Lung (tissue), 12 donors: ENCODE results near the gene CAPZB. TPM values are rescaled to one million over a fixed set of nuclear protein-coding genes. Genes with fewer than 3 reads are reported as not detected.

Experiments used
- ATAC-seq: fragments of 200-7000 bp; cut with Tn5 transposase; one replicate; pipeline ENCODE4 v1.9.1; 2020; ENCODE audit warnings: moderate number of reproducible peaks; ENCODE audit not compliant: insufficient read depth, low FRiP score
- DNase-seq, 3 donors: peaks; one replicate each; pipeline ENCODE4 v3.0.0-alpha.2; 2013 to 2017
- H3K27ac ChIP-seq, 2 donors: one replicate each; pipeline ENCODE4 v1.5.1; 2013; ENCODE audit warnings: mild to moderate bottlenecking in 2 of 2, moderate library complexity in 2 of 2, control low read depth in 1 of 2, inconsistent platforms in 1 of 2, low read depth in 1 of 2, low read length in 1 of 2
- H3K27me3 ChIP-seq, 3 donors: one replicate each; pipeline ENCODE4 v1.5.1; 2013; ENCODE audit warnings: low read length in 2 of 3; ENCODE audit not compliant: control insufficient read depth in 3 of 3, insufficient read depth in 3 of 3
- H3K36me3 ChIP-seq, 4 donors: one replicate each; pipeline ENCODE4 v1.5.1; 2013; ENCODE audit warnings: low read length in 4 of 4, mild to moderate bottlenecking in 1 of 4, moderate library complexity in 1 of 4; ENCODE audit not compliant: control insufficient read depth in 4 of 4, insufficient read depth in 4 of 4
- H3K4me1 ChIP-seq, 5 donors: one replicate each; pipeline ENCODE4 v1.5.1; 2013; ENCODE audit warnings: low read length in 5 of 5, mild to moderate bottlenecking in 2 of 5, moderate library complexity in 1 of 5; ENCODE audit not compliant: control insufficient read depth in 5 of 5, insufficient read depth in 5 of 5
- H3K4me3 ChIP-seq: one replicate; pipeline ENCODE4 v1.5.1; 2013; ENCODE audit warnings: mild to moderate bottlenecking, control low read depth, moderate library complexity
- H3K9ac ChIP-seq, 2 donors: one replicate each; pipeline ENCODE4 v1.5.1; 2013; ENCODE audit warnings: low read length in 2 of 2, control low read depth in 1 of 2; ENCODE audit not compliant: insufficient read depth in 1 of 2
- H3K9me3 ChIP-seq, 4 donors: one replicate each; pipeline ENCODE4 v1.5.1; 2013; ENCODE audit warnings: low read length in 3 of 4, mild to moderate bottlenecking in 1 of 4, moderate library complexity in 1 of 4; ENCODE audit not compliant: control insufficient read depth in 4 of 4, insufficient read depth in 3 of 4
- CTCF ChIP-seq: IDR thresholded peaks from 2 replicates; pipeline ENCODE4 v1.5.1; 2012; ENCODE audit warnings: mild to moderate bottlenecking; ENCODE audit errors: control extremely low read depth, extremely low read depth
- WGBS, 2 donors: extraction: QIAGEN DNeasy Blood & Tissue Kit; methylation state at CpG; one replicate each; pipeline ENCODE4 v1.1.7; 2013; 5-methylcytosine and 5-hydroxymethylcytosine counted together
- polyA plus RNA-seq, 2 donors: library from polyadenylated mRNA; stranded (reverse); fragments of 200-250 nt; gene quantifications; one replicate each; pipeline ENCODE4 v1.2.1, GENCODE V29; 2013
- total RNA-seq, 2 donors: library from RNA; depleted of rRNA in 1 of 2; stranded (reverse); fragments of >200 nt in 1 of 2; gene quantifications; one replicate each; pipeline ENCODE4 v1.2.1, GENCODE V29; 2014 to 2021
- donor health status: control.
- donor health status: control.
- donor health status: Bipolar disorder and iron deficiency.
- donor health status: healthy.
- donor health status: DM: yes; HTN: yes; CAD: no.

The CAPZB gene
- total and polyA plus RNA-seq, 4 donors = 94.7 to 339 (median 278) TPM

DNA sequence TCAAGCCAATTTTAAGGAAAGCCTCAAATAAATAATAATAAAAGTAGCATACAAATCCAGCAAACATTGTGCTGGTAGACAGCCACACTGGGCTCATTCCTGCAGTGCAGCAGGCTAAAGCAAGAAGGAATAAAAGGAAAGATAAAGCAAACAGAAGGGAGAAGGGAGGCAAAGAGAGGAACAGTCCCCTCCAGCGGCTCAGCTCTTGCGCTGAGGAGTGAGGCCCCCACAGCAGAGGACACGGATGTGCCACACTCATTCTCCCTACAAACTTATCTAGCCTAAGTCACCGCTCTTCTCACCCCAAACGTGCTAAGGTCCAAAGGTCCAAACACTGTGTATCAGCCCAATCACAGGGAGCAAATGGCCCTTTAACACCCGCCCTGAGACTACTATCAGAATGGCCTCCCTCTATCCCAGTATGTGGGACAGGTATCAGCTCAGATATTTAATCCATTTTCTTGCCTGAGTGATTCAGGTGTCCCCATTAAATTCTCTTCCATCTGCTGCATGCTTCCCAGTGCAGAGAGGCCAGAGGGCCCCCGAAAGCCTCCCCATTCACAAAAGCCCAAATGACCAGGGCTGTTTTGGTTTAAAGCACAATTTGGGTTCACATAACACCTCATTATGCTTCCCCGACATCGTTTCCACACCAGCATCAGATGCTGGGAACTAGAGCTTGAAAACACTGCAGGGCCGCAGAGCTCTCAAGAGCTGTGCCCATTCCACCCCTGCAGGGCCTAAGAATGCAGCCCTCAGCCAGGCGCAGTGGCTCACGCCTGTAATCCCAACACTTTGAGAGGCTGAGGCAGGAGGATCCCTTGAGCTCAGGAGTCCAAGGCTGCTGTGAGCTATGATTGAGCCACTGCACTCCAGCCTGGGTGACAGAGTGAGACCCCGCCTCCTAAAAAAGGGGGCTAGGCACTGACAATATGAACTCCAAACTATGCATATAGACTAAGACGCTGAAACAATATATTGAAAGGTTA is 17.8 kb downstream of the CAPZB start:
- 79 to 81% methylated on average over 14 of the region's 14 CpGs for WGBS, 2 donors
- Histone ChIP-seq H3K4me1 (peaks cover 9 to 43% (median 36%) of the 10 kb centered on the region in 5 donors), H3K9ac (no peak overlapping the region), H3K27me3 (no peaks in the 10 kb centered on the region), H3K27ac (peak overlapping the region in 1 of 2 donors; percentile 28), H3K9me3 (no peaks in the 10 kb centered on the region), H3K4me3 (no peak overlapping the region), H3K36me3 (peaks cover 0 to 2% (median 1%) of the 10 kb centered on the region in 4 donors)
- TF ChIP-seq CTCF = no peak
- ATAC-seq = no peak
- DNase-seq = peak in 2 of 3 donors; percentile 62 to 71

DNA sequence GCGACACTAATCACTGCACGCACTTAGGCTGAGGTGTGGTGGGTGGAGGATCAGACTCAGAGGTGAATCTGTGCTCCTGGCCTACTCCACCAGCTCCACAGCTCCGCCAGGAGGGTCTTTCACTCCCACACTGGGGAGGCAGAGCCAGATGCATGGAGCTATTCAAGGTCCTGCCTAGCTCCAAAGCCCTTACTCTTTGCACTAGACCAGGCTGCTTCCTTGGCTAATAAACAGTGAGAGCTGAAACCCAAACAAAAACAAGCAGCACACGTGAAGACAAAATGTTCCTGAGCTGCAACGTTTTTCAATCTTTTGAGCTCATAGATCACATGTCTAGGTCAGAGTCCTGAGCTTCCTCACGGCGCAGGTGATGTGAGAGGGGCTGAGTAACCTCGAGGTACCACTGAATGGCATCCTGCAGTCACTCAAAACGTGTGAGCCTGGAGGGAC is 19.2 kb downstream of the CAPZB start:
- peaks cover 0 to 4% (median 1%) of the 10 kb centered on the region in 4 donors for H3K36me3 ChIP-seq
- no peak overlapping the region for H3K4me3 ChIP-seq
- no peaks in the 10 kb centered on the region for H3K27me3 ChIP-seq
- TF ChIP-seq CTCF = no peak
- H3K27ac ChIP-seq = no peak overlapping the region
- DNase-seq = no peak
- H3K4me1 ChIP-seq = peaks cover 9 to 45% (median 36%) of the 10 kb centered on the region in 5 donors
- ATAC-seq = no peak
- H3K9me3 ChIP-seq = no peaks in the 10 kb centered on the region
- WGBS, 2 donors = 67 to 72% methylated on average over 9 of the region's 9 CpGs
- no peak overlapping the region for H3K9ac ChIP-seq

DNA sequence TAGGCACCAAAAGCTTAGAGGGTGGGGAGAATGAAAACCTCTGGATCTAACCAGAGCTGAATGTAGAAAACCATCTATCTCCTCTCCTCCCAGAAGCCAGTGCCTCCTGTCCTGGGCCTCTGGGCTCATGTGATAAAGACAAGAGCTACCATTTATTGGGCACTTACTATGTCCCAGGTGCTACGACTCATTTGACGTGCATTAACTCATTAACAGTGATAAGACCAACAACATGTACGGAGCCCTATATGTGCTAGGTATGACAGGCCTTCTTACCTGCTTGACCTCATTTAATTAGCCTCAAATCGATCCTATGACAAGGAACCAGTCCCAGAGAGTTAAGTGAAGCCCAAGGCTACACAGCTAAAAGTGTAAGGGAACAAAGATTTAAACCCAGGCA is 19.7 kb downstream of the CAPZB start:
- peaks cover 9 to 45% (median 36%) of the 10 kb centered on the region in 5 donors for H3K4me1 ChIP-seq
- no peaks in the 10 kb centered on the region for H3K9me3 ChIP-seq
- WGBS, 2 donors = 93 to 95% methylated on average over 4 of the region's 4 CpGs
- no peak overlapping the region for H3K27ac ChIP-seq
- ATAC-seq = no peak
- no peaks in the 10 kb centered on the region for H3K27me3 ChIP-seq
- H3K4me3 ChIP-seq = no peak overlapping the region
- no peak overlapping the region for H3K9ac ChIP-seq
- no peak for DNase-seq
- no peak for TF ChIP-seq CTCF
- peaks cover 0 to 6% (median 1%) of the 10 kb centered on the region in 4 donors for H3K36me3 ChIP-seq
